OCI-LY1 (cell line): ENCODE measurements around the gene SIAH1.
"Not testable (repeated sequence)": the region's sequence is repeated elsewhere in the genome, so short reads cannot be mapped to it uniquely, and the experiment has no call there.

Experiments used
- EZH2 ChIP-seq: fragments of 200-600 bp; sonication (generic), shearing (Covaris generic); IDR thresholded peaks from 2 replicates; pipeline ENCODE4 v1.8.0; 2017; ENCODE audit warnings: borderline replicate concordance, mixed run types, mild to moderate bottlenecking, antibody characterized with exemption, low read length, moderate library complexity, mixed read lengths
- TF ChIP-seq, protein P1 (sequence below): fragments of 200-600 bp; sonication (generic), shearing (Covaris generic); IDR thresholded peaks from 2 replicates; pipeline ENCODE4 v1.5.1; 2017; ENCODE audit warnings: mild to moderate bottlenecking, antibody characterized with exemption, low read length, moderate library complexity, mixed read lengths

DNA sequence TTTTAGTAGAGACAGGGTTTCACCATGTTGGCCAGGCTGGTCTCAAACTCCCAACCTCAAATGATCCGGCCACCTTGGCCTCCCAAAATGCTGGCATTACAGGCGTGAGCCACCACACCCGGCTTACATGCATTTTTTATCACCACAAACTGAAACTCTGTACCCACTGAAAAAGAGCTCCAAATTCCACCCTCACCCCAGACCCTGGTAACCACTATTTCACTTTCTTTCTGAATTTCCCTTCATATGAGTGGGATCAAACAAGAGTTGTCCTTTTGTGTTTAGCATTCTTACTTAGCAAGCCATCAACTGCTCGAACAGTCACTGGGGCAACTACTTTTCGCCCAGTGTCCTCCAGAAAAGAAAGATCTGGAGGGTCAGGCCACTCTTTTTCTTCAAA is 30.8 kb downstream of the SIAH1 start:
- TF ChIP-seq, protein P1, sequence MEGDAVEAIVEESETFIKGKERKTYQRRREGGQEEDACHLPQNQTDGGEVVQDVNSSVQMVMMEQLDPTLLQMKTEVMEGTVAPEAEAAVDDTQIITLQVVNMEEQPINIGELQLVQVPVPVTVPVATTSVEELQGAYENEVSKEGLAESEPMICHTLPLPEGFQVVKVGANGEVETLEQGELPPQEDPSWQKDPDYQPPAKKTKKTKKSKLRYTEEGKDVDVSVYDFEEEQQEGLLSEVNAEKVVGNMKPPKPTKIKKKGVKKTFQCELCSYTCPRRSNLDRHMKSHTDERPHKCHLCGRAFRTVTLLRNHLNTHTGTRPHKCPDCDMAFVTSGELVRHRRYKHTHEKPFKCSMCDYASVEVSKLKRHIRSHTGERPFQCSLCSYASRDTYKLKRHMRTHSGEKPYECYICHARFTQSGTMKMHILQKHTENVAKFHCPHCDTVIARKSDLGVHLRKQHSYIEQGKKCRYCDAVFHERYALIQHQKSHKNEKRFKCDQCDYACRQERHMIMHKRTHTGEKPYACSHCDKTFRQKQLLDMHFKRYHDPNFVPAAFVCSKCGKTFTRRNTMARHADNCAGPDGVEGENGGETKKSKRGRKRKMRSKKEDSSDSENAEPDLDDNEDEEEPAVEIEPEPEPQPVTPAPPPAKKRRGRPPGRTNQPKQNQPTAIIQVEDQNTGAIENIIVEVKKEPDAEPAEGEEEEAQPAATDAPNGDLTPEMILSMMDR = not testable (repeated sequence)
- not testable (repeated sequence) for TF ChIP-seq EZH2
